WI38 (cell line): ENCODE data around the gene ANKRD31.

Experiments used
- H3K4me3 ChIP-seq: 2 replicates; pipeline ENCODE4 v1.5.1; 2011; ENCODE audit warnings: low read depth, mild to moderate bottlenecking, control low read depth, low read length
- TF ChIP-seq, protein P1 (sequence below): IDR thresholded peaks from 2 replicates; pipeline ENCODE4 v1.5.1; 2012; ENCODE audit warnings: low read depth, mild to moderate bottlenecking, control low read depth, low read length

Gene ANKRD31

DNA sequence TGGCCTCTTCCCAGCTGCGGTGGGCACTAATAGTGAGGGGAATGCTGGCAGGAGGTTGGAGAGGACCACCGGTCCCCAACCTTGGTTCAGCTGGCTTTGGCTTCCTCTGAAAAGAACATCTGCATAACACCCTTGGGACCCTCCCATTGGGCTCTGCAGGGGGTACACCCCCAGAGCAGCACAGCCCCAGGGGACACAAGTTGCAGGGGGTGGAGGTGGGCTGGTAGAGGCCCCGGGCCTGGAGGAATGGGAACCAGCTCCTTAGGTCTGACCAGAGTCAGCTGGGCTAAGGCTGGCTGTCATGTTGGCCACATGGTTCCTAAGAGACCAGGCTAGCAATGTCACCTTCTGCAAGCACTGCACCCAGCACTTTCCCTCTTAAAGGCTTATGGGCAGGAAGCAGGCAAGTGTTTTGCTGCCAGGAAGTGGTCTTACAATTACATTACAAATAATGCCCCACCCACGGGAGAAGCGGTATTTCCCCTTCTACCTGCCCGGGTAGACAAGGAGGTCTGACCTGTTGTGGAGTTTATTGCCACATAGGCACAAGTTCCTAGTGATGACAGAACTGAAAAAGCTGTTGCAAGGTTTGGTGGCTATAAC is 202.4 kb downstream of the ANKRD31 start:
- TF ChIP-seq, protein P1, sequence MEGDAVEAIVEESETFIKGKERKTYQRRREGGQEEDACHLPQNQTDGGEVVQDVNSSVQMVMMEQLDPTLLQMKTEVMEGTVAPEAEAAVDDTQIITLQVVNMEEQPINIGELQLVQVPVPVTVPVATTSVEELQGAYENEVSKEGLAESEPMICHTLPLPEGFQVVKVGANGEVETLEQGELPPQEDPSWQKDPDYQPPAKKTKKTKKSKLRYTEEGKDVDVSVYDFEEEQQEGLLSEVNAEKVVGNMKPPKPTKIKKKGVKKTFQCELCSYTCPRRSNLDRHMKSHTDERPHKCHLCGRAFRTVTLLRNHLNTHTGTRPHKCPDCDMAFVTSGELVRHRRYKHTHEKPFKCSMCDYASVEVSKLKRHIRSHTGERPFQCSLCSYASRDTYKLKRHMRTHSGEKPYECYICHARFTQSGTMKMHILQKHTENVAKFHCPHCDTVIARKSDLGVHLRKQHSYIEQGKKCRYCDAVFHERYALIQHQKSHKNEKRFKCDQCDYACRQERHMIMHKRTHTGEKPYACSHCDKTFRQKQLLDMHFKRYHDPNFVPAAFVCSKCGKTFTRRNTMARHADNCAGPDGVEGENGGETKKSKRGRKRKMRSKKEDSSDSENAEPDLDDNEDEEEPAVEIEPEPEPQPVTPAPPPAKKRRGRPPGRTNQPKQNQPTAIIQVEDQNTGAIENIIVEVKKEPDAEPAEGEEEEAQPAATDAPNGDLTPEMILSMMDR, result no peak
- H3K4me3 ChIP-seq, result no peak overlapping the region

GRCh38 chr5:75031366-75031765 is 205.3 kb downstream of the ANKRD31 start:
- TF ChIP-seq, protein P1, result no peak
- no peak overlapping the region for H3K4me3 ChIP-seq

DNA sequence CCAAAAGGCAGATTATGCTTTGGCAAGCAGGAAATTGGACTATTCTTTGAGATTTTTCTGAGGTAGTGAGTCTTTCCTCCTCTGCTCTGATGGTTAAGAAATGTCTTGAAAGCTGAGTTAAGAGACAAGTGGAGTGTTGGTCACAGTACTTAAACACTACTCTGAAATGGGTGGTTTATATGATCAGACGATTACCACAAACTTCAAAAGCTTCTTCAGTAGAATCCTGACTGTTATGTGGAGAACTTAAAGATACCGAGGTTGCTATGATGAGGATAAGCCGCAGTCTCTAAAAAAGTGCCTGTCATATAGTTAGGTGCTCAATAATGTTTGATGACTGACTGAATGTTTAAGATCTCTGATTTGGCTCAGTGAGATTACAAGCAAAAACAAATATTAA is 208.6 kb downstream of the ANKRD31 start:
- no peak overlapping the region for H3K4me3 ChIP-seq
- TF ChIP-seq, protein P1, result no peak

GRCh38 chr5:75023368-75024159 is 213.1 kb downstream of the ANKRD31 start:
- H3K4me3 ChIP-seq, result no peak overlapping the region
- TF ChIP-seq, protein P1, result no peak

DNA sequence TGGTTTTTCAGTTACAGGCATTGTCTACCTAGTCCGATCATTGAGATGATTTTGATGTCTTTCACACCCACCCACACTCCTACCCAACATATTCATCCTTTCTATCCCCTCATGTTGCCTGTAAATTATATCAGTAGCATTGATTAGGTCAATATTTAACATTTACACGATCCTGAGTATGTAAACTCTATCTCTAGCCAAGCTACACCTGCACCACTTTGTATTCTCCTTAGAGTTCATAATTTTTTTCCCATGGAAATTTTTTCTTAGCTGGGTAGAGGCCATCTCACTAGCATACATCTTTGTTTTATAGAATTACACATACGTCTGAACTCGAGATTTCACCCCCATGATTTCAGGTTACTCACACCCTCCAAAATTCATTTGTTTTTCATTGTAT is 214.9 kb downstream of the ANKRD31 start:
- TF ChIP-seq, protein P1, result no peak
- H3K4me3 ChIP-seq, result no peak overlapping the region

DNA sequence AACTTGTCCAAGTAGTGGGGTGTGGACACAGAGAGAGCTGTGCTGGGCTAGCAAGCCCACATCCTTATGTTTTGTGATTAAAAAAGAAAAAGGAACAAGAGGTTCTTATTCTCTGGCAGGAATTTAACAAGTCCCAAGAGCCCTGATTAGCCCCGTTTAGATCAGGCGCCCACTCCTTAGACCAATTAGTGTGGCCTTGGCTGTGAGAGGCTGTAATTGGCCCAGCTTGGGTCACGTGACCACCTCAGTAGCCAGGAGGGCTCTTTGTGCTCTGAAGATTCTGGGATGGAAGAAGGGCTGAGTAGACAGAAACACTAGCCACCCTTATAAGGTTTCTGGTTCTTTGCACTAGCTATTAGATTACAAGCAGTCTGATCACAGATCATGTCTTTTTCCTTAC is 215.5 kb downstream of the ANKRD31 start:
- TF ChIP-seq, protein P1, result no peak
- H3K4me3 ChIP-seq, result no peak overlapping the region

- TF ChIP-seq, protein P1, result no peak
- H3K4me3 ChIP-seq, result no peak overlapping the region
Measured at GRCh38 chr5:75020016-75020656, 216.5 kb downstream of the ANKRD31 start.
